SKM-1 treated with dmso at 0.1 percent for 144 hours (cell line): Measurements from ENCODE around the gene AMOTL2.

Source experiments
- DNase-seq: peaks from one replicate; lab custom pipeline; 2025; ENCODE audit not compliant: unreplicated experiment; lab: John Stamatoyannopoulos, UW

AMOTL2 gene

DNA sequence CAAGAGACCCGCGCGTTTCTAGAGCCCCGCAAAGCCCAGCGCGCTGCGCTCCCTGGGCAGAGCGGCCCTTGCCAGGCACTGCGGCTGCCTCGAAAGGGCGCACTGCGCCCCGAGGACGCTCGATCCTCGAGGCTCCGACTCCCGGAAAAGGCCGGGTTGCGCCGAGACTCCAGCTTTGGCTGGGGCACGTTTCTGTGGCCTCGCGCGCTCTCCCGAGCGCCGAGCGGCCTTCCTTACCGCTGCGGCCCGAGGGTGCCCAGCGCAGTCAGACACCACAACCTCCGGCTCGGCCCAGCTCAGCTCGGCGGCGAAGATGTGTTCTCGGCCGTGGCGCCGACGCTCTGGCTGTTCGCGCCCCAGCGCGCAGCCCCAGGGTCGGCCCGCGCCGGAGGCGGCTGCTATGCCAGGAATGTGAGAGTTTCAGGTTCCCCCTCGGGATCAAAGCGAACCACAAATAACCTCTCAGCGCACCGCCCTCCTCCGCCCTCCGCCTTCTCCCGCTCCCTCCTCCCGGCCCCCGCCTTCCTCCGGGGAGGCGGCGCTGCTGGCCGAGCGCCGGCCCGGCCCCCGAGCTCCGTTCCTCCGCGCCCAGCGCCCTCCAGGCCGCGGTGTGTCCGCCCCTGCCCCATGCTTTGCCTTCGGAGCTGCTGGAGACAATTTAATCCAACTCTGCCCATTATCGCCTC, at the start of gene AMOTL2:
Gene AMOTL2 (minus strand): TSS at position 343 of the 686 bp plus-strand sequence. CDS start 3,014 bp downstream, outside the sequence.
- no peak for DNase-seq

DNA sequence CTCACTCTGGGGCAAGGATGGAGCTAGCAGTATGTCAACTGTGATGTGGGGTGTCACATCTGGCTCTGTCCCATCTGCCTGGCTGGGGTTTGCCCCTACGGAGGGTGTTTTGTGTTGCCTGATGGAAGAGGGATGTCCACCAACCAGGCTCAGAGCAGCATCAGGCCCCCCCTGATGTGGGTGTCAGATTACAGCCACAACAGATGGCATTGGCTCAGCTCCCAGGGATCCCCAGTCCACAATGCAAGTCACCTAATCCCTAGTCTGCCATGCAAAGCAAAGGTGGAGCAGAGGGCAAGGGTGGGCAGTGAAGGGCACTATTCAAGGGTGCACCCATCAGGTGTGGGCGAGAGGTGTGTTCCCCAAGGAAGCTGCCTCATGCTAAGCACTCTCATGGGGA, 48.9 kb upstream of the AMOTL2 start:
- no peak for DNase-seq

DNA sequence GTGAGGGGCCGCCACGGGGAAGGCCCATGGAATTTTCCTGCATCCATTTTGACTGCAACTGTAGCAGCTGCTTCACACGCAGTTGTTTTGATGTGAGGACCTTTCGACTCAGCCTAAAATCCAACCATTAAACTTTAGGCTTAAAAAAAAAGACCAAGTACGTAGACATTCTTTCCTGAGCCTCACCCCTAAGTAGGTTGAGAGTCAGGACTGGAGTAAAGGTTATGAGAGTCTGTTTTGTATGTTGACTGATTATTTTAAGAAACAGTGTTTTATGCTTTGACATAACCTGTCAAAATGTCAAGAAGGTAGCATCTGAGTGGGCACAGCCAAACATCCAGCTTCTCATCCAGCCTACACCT, 45.7 kb upstream of the AMOTL2 start:
- no peak for DNase-seq

DNA sequence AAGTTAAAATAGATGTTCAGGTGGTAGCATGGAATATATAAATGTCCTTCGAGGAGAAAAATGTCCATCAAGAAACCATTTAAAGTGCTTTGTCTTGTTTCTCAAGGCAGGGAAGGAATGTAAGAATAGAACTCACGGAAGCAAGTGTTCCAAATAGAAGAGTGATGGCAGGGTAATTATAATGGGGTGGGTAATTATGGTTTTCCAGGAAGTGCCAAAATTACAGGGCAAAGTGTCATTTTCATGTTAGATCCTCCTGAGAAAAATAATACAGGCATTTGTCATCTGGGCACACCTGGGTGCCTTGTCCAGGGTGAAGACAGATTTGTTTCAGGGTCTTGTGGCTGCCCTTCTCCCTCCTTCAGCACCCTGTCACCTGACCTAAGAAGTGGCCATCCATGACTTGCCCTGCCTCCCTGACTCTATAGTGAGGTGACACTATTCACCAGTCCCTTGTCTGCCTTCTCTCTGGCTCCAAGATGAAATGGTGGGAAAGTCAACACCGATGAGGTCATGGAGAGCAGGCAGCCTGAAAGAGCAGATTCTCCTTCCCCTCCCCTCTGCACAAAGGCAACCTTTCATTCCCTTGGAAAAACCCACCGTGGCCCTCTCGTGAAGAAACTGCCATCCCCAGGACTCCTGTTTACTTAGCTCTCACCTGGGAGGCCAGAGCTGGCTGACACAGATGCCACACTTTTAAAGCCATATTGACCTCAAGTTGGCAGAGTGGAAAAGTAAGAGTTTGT, 45.1 kb upstream of the AMOTL2 start:
- no peak for DNase-seq

DNA sequence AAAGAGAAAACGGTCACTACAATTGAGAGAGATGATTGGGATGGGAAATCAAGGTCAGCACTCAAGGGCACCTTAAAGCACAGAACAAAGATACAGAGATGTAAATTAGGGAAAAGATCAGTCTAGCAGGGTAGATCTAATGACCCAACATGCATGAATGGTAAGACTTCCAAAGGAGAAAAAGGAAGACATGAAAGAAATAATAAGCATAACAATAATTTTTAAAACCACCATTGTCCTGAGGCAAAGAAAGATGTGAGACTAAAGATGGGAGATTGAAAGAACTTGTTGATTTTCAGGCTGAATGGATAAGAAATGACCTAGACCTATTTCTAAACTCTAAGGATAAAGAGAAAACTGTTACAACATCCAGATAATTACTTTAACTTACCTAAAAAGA, 34.8 kb upstream of the AMOTL2 start:
- DNase-seq, result no peak

DNA sequence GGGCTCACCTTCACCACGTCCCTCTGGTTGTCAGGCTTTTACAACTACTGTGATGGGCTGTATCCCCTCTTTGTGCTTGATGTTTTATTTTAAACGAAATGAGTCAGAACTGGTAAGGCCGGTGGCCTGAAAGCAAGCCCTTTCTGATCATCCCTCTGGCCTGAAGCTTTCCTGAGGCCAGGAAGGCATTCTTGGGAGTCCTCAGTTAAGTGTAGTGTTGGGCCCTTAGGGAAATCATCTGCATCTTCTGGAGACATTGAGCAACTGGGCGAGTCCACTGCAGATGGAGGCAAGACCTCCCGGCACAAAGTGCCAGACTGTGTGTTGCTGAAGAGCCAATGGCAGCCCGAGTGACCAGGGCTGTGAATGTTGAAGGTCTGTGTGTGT, 33.0 kb upstream of the AMOTL2 start:
- DNase-seq, result no peak

DNA sequence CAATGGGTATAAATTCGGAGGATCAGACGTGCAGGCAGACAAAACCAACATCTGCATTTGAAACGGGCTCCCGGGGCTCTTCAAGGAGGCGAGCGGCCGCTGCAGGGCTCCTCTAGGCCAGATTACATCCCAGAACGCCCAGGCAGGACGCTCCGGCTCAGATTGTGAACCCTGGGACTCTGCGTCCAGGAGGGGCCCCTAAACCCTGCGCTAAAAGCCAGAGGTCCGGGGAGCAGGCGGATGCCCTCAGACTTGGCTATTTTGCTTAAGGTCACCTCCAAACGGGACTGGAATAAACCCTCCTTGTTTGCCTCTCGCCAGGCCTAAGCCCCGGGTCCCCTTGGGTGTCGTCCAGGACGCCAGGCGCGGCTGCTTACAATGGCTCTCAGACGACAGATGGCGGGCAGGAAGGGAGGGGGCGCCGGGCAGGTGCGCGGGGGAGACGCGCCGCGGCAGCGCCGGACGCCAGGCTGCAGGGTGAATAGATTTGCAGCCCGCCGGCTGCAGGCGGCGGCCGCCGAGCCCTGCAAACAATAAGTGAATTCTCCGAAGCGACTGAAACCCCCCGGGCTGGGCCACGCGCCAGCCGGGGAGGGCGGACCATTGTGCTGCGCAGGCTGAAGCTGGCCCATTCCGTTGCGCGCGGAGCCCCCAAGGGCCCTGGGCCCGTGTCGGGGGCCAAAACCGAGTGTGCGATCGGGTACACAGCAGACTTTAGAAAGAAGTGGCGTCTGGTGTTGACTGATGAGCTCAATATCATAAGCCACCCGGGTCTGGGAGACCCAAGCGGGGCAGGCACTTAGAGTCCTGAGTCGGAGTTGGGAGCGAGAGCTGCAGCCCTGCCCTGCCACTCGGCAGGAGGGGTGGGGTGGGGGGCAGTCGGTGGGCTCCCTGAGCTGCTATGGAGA, 32.3 kb upstream of the AMOTL2 start:
- DNase-seq, result no peak

DNA sequence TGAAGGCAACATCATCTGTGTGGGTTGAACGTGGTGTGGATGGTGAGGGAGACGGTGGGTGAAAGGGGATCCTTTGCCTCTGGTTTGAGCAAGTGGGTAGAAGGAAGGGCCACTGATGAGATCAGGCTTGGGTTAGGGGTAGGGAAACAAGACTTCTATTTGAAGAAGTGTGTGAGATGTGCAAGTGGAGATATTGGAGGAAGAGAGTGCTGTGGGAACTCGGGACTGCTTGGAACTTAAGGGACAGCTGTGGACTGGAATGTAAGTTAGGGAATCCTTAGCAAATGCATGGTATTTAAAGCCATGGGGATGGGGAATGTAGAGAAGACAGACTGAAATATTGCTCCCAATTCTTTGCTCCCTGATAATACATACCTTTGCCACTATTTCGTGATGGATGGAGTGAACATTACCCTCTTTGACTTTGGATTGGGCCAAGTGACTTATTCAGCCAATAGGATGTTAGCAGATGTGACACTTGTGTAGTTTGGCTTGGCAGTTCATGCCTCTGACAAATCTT, 30.2 kb upstream of the AMOTL2 start:
- no peak for DNase-seq

DNA sequence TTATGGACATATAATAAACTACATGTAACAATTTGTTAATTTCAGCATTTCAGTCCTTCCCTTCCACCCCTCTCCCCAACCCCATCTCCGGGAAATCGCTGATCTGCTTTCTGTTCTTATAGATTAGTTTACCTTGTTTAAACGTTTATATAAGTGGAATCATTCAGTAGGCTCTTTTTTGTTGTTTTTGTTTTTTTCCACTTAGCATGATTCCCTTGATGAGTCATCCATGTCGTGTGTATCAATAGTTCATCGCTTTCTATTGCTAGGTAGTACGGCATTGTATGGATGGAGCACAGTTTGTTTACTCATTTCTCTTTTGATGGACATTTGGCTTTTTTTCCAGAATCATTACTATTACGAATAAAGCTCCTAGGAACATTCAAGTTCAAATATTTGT, 23.5 kb upstream of the AMOTL2 start:
- no peak for DNase-seq

DNA sequence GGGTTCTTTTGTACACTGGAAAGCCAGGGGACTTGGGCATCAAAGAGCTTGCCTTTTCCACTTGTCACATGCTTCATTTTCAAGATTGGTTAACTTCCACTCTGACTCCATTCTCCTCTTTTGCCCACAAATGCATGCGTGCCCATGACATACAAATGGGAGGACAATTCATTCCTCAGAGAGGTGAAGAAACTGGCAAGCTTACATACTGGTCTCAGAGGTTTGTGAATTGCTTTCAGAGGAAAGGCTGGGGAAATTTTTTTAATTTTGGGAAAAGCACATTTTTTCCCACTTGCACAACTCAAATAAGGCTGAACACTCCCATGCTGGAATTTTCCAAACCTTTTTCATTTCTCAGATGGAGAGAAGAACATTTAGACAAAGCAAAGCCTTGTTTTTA, 20.9 kb upstream of the AMOTL2 start:
- no peak for DNase-seq

DNA sequence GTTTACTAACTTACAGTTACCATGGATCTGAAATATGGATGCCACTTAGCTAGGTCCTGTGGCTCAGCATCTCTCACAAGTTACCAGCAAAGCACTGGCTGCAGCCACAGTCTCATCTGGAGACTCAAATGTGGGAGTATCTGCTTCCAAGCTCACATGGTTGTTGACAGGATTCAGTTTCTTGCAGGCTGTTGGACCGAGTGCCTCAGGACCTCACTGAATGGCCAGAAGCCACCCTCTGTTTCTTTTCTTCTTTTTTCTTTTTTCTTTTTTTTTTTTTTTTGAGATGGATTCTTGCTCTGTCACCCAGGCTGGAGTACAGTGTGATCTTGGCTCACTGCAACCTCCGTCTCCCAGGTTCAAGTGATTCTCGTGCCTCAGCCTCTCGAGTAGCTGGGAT, 20.1 kb upstream of the AMOTL2 start:
- no peak for DNase-seq

DNA sequence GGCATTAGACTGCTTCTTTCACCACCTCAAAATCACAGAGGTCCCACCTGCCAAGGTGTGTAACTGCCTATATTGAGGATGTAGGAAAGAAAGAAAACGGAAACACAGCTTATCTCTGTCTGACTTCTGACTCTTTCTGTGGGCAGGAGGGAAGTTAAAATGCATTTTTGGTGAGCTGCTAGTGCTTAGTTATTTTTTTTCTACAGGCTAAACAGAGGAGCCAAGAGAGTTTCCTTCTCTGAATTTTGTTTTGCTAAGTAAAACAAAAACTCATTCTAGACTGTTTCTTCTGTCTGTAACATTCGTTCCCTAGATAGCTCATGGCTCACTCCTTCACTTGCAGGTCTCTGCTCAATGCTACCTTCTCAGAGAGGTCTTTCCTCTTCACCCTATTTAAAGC, 18.8 kb upstream of the AMOTL2 start:
- no peak for DNase-seq

DNA sequence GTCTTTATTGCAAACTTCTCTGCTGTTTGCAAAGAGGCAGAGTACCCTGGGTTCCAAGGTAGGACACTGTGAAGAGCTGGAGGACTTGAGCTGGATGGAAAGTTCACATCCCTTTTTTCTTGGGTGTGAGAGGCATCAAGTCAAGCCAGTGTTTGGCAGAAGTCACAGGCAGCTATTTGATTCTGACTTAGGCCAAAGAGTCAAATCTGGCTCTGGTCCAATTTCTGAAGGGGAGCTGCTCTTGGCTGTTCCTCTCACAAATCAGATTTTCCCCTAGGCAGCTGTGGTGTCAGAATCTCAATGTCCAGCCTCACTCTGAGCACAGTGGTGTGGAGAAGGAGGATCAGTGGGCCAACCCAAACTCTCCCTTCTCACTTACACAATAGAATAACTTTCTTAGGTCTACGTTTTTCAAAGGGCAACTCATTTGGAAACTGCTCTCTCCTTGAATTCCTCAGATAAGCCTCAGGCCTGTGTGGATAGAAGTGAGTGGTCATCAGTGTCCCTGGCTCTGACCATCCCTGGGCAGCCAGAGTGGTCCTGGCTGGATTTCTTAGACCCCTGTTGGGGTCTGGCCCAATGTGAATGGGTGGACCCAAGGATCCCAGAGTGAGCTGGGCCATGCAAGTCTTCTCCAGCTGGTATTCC, 18.2 kb upstream of the AMOTL2 start:
- DNase-seq, result no peak

DNA sequence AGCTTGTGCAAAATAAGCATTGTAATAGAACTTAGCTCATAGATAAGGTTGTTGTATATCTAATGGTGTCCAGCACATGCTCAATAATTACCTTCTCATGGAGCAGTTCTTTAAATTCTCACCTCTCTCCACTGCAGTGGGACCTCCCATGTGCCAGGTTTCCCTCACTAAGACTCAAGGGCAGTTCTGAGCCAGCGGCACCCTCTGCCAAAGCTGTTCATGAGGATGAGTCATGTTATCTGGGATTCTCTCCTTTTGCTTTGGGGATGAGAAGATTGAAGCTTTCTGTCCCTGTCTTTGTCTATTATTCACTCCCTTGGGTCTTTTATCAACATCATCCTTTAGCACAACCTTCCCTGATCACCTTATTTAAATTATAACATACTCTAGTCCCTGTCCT, 15.6 kb upstream of the AMOTL2 start:
- DNase-seq, result no peak

DNA sequence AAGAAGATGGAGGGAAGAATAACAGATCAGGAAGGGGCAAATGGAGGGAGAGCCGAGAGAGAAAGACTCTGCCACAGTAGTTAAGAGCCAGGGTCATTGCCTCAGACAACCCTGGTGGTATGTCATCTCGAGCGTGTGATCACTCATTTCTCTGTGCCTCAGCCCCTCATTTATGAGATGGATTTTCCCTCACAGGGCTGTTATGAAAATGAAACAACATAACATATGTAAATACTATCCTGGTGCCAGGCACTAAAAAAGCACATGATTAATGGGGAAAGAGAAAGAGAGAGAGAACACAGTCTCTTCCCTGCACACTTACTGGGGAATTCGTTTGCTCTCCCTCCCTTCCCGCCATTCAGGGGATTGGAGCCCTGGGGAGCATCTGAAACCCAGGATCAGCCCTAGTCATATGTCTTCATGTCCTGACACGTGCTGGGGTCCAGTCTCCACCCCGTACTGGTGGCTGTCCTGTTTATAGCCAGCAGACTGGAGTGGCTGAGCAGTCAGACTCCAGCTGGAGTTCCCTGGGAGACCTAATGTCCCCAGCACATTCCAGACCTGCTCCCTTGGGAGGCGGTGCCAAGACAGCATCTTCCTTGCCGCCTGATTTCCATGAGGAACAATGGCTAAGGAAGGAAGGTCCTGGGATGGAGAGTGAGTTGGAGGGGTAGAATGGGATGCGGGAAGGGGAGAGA, 14.7 kb upstream of the AMOTL2 start:
- DNase-seq, result no peak

DNA sequence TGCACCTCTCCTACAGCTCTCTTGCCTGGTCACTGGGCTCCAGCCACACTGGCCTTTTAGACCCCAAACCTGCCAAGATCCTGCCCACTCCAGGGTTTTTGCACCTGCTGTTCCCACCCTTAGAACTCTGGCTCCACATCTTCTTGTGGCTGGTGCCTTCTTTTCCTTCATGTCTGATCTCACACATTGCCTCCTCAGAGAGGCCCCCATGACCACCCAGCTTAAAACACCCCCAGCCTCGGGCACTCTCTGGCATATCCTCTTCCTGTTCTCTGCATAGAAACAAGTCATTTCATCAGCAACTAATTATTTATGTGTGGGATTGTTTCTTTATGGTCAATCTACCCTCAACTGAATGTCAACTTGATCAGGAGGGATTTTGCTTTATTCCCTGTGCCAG, 14.0 kb upstream of the AMOTL2 start:
- DNase-seq, result no peak

DNA sequence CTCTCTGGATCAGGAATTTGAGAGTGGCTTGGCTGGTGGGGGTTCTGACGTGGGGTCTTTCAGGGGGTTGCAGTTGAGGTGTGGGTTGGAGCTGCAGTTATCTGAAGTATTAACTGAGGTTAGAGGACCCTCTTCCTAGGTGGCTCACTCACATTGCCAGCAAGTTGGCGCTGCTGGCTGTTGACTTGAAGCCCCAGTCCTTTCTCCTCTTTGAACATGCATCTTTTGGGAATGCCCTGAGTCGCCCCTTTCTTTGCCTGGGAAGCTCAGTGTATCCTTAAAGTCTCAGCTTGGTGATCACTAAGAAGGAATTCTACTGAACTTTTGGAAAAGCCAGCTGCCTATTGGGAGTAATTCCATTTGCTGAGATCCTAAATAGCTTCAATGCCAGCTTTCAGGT, 13.0 kb upstream of the AMOTL2 start:
- no peak for DNase-seq

DNA sequence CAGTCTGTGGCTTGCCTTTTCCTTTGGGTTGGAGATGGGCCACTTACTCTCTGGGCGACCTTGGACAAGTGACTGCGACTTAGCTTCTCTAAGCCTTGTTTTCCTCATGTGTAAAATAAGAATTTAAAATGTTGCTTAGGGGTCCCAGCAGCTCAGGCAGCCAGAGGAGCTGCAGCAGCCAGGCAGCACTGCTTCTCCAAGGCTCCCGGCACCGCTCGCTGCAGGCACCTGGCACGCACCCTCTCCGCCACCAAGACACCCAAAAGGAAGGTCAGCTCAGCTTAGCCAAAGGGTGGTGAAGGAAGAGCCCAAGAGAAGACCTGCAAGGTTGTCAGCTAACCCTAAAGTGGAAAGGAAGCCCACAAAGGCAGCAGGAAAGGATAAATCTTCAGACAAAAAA, 10.7 kb upstream of the AMOTL2 start:
- no peak for DNase-seq

DNA sequence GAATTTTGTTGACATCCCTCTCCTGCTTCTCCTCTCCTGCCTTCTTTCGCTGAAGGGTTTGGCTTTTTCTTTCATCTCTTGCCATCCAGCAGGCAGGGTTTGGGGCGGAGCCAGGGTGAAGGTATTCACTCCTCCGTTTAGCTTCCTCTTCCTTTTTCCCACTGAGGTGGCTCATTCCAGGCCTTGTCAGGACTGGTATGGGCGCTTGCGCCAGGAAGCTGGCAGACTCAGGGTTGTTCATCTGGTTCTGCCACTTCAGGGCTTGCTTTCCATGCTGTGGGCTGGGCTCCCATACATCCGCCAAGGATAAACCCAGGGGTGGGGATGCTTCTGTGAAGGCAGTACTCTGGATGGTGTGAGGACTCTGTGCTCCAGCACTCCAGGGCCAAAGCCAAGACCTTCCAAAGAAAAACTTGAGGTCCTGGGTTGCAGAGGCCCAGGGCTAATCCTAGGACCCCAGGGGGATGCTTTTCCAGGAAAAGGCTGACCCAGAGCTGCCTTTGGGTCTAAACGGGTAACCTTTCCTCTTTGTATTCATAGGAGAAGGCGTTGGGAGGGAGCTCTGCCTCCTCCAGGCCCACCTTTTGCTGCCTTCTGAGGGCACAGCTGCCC, 7.7 kb upstream of the AMOTL2 start:
- DNase-seq, result no peak

DNA sequence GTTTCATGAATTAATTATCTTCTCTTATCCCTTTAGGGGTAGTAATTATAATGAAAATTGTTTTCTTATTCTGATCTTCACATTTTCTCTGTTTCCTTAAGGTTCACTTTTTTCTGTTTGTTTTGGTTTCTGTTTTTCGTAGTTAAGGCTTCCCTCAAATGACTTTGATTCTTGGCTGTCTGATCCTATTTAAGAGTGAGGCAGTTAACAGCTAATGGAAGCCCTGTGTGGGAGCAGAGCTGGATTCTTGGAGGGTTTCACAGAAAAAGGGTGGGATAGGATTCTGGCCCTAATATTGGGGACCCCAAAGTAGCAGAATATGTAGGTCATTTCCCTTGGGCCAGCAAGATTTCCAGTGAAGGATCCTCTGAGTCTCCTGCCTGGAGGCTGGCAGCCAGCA, 6.8 kb upstream of the AMOTL2 start:
- DNase-seq, result no peak
